Epithelial cell of prostate (primary cell): ENCODE results near the gene THEMIS2.
"Not testable (repeated sequence)": the region's sequence is repeated elsewhere in the genome, so short reads cannot be mapped to it uniquely, and the experiment has no call there.

Source experiments
- DNase-seq: peaks from one replicate; pipeline ENCODE4 v3.0.0-alpha.2; 2011; ENCODE audit warnings: low read depth, low spot score
- H3K27ac ChIP-seq: fragments of 450-650 bp; 2 replicates; pipeline ENCODE4 v1.5.1; 2017; ENCODE audit warnings: mild to moderate bottlenecking

Gene THEMIS2

GRCh38 chr1:27872059-27872801 is at the start of gene THEMIS2:
Gene THEMIS2 (plus strand): TSS chr1:27872544. CDS start chr1:27872572, 28 bp downstream.
- no peak within 1 kb of the TSS for H3K27ac ChIP-seq
- DNase-seq, result no peak

DNA sequence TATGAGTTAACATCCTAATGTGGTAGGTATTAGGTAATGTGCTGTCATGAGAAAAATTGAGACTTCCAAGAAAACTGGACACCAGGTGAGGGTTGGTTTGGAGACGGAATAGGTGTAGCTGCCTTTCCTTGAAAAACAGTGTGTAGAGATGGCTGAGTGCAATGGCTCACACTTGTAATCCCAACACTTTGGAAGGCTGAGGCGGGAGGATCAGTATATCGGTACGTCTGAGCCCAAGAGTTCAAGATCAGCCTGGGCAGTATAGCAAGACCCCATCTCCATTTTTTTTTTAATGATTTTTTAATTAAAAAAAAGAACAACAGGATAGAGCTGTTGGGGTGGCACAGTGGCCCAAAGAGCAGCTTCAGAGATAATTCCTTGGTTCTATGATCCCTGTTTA is 48.6 kb upstream of the THEMIS2 start:
- no peak overlapping the region for H3K27ac ChIP-seq
- no peak for DNase-seq

DNA sequence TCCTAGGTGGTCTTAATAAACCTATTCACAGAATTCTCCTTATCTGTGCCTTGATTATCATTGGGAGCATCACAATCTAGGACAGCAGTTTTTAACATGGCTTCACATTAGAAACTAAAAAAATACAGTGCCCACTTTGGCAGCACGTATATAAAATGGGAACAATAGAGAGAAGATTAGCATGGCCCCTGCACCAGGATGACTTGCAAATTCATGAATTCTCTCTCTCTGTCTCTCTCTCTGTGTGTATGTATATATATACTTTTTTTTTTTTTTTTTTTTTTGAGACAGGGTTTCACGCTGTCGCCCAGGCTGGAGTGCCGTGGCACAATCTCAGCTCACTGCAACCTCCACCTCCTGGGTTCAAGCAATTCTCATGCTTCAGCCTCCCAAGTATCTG is 47.9 kb upstream of the THEMIS2 start:
- H3K27ac ChIP-seq, result no peak overlapping the region
- no peak for DNase-seq

GRCh38 chr1:27829339-27829960 is 42.9 kb upstream of the THEMIS2 start:
- not testable (repeated sequence) for DNase-seq, H3K27ac ChIP-seq

DNA sequence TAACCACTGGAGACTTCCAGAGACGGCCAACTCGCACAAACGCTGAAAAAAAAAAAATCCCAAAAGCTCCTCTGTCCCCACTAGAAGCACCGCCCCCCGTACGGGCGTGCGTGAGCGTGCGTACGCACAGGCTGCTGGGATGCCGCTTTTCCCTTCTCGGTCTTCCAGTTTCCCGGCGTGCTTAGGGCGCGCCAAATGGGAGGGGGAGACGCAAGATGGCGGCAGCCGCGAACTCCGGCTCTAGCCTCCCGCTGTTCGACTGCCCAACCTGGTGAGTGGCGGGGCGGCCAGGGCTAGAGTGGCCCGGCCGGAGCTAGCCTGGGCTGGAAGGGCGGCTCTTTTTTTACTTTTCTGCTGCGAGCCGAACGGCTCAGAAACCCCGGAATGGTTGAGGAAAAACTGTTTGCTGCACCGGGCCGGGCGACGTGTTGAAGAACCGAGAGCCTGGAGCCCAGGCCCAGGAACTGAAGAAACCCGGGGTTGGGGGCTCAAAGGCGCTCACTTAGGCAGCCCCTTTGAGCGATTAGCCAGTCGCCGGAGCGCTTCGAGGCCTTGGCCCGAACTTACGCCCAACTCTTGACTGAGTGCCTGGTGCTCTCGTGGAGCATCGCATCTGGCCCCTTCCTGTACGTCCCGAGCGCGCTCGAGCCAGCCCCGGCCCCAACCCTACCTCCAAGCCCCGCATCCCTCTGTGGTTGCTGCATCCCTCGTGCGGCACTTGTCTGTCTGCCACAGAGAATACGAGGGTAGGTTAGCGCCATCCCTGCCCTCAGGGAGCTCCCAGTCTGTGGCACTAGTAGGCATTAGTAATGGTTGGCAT is 41.5 kb upstream of the THEMIS2 start, which contains the start of gene PPP1R8:
PPP1R8 (plus strand) TSS at position 162 of the 820 bp plus-strand sequence; CDS start at position 216, 54 bp downstream.
- DNase-seq, result peak; percentile 62
- peak within 1 kb of the TSS; percentile 65 for H3K27ac ChIP-seq

DNA sequence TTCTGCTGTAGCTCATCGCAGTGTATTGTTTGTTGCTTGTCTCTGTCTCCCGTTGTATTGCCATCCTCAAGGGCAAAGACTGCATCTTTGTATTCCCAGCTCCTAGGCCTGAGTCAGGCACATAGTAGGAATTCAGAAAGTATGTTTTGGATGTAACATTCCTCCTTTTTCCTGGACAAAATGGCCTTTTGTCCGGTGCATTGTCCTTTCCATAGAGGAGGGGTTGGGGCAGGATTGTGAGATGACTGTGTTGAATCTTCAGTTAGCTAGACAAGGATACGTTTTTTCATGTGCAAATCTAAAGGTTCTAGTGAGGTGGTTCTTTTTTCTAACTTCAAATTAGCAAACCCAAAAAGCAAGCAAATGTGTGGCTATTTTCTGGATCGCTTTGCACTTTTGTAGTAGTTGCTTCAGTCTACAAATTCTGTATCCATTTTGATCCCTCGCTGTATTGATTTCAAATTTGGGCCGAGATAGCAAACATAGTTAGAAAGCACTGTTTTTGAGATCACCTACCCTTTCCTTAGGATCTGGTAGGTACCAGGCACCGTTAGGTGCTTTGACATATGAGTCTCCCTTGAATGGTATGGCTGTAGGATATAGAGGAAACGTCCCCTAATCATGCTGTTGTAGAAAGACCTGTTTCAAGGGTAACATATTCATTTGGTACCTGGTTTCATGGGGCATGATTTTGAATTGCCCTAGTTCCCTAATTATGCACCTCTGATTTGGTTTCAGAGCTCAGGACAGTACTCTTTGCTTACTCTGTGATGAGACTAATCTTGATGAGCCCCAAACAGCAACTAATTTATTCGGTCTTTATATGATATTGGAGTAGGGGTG is 40.6 kb upstream of the THEMIS2 start:
- DNase-seq, result no peak
- peak overlapping the region; percentile 65 for H3K27ac ChIP-seq

- no peak for DNase-seq
- peak overlapping the region; percentile 10 for H3K27ac ChIP-seq
These were observed 39.6 kb upstream of the THEMIS2 start for GRCh38 chr1:27832762-27833161.

DNA sequence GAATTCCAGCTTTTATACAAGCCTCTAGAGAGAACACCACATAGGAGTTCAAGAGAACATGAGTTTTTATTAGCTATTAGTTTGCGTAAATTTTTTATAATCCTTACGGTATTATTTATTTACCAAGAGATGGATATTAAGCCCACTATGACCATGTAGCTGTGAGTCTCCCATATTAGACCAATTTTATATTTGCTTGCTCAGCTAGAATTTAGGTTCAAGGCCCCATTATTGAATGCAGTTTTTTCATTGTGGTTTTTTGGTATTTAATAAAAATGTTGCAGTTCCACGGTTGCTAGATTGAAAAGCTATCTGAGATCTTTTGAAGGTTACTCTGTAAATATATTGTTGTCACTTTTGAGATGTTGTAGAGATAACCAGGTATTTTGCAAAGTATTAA is 38.9 kb upstream of the THEMIS2 start:
- H3K27ac ChIP-seq, result no peak overlapping the region
- no peak for DNase-seq

GRCh38 chr1:27835046-27835445 is 37.3 kb upstream of the THEMIS2 start:
- H3K27ac ChIP-seq, result no peak overlapping the region
- DNase-seq, result no peak

DNA sequence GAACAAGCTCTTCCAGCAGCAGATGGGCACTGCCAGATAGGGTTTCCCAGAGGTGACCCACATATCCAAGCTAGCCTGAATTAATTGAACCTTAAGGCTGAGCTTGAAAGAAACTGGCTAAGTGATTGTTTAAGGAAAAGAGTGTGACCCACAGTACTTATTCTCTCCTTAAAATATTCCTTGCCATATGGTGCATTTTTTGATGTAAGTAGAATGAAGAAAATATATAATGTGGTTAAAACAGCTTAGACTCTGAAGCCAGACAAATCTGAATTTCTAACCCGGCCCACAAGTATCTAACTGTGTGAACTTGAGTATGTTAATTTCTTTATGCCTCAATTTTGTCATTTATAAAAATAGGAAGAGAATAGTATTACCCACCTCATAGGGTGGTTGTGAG is 36.8 kb upstream of the THEMIS2 start:
- H3K27ac ChIP-seq, result no peak overlapping the region
- no peak for DNase-seq

DNA sequence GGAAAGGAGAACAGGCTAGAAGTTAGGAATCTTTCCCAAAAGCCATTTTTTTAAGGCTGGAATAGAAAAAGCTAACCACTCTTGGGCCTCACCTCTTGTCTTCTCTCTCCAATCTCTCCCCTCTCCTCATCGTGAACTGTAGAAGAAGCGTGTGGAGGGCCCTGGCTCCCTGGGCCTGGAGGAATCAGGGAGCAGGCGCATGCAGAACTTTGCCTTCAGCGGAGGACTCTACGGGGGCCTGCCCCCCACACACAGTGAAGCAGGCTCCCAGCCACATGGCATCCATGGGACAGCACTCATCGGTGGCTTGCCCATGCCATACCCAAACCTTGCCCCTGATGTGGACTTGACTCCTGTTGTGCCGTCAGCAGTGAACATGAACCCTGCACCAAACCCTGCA is 22.4 kb upstream of the THEMIS2 start:
- DNase-seq, result no peak
- H3K27ac ChIP-seq, result no peak overlapping the region

DNA sequence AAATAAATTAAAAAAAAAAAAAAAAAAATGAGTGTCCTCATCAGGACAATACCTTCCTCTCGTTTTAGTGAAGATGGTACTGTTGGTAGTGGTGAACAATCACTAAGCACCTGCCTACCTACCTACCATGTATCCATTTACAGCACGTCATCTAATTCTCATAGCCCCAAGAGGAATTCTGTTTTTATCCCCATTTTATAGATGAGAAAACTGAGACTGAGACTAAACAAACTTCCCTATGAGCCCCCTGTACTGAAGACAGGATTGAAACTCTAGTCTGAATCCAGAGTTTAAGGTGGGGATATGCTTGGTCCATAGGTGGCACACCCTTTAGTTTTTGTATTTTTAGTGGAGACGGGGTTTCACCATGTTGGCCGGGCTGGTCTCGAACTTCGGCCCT is 17.3 kb upstream of the THEMIS2 start:
- no peak overlapping the region for H3K27ac ChIP-seq
- no peak for DNase-seq

DNA sequence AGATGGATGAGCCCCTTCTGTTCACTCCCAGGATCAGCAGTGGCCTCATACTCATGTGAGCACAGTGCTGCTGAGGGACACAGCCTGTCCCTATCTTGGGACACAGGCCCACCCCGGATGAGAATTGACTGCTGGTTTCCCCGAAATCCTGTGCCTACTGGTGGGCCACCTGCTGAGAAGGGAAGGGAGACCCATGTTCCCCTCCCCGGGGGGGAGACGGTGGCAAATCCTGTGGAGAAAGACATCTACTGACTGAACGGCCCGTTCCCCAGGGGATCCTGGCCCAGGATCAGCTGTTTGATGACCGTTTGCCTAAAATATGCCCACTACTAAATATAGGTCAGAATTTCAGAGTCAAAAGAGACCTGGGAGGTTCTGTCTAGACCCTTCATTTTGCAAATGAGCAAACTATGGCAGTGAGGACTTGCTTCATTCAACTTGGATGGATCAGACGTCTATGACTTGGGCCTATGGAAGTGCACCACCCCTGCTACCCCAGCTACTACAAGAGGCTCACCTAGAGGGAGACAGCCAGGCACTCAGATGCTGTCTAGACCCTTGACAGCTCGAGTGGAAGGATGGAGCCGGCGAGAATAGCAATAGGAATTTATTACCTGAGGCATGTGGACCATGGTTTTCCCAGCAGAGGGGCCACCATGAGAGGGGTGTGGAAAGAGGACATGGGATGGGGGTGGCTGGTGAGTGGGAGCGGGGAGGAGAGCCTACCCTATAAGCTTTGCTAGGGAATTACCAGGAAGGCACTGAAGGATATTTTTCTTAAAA is 15.6 kb upstream of the THEMIS2 start:
- no peak for DNase-seq
- H3K27ac ChIP-seq, result no peak overlapping the region

- not testable (repeated sequence) for H3K27ac ChIP-seq, DNase-seq
These were observed 14.8 kb upstream of the THEMIS2 start for GRCh38 chr1:27857552-27857951.

- H3K27ac ChIP-seq, result no peak overlapping the region
- peak; percentile 29 for DNase-seq
These were observed 14.0 kb upstream of the THEMIS2 start for GRCh38 chr1:27858072-27858948.

DNA sequence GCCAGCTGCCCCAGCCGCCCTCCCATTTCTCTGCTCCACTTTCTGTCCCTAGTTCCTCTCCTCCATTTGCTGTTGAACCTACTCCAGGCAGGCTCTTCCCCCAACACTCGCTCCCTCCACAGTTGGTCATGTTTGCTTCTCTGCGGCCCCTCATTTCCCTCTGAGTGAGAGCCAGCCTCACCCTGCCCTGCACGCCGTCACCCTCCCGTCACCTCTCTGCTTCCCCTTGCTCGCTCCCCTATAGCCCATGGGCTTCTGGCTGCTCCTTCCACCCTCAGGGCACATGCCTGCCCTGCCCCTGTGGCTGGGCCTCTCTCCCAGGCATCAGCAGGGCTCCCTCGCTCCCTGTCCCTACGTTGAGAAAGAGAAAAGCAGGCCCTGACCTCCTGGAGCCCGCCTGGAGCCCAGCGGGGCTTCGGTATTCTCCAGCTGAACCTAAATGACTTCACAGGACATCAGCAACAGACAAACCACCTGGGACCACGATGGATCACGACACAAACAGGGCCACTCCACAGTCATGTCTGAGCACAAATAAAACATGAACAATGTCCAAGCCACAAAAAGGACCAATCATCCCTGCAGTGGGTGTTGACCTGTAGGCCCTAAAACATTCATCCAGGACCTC is 13.3 kb upstream of the THEMIS2 start:
- no peak overlapping the region for H3K27ac ChIP-seq
- DNase-seq, result no peak

- H3K27ac ChIP-seq, result no peak overlapping the region
- DNase-seq, result no peak
These were observed 10.9 kb upstream of the THEMIS2 start for GRCh38 chr1:27861436-27861835.

- no peak for DNase-seq
- no peak overlapping the region for H3K27ac ChIP-seq
These were observed 10.3 kb upstream of the THEMIS2 start for GRCh38 chr1:27862004-27862403.
